GM15510 (cell line): ENCODE data around the gene DRC3.

Experiments used
- POLR2A ChIP-seq: IDR thresholded peaks from 3 replicates; pipeline ENCODE4 v1.6.1; 2011; ENCODE audit warnings: borderline replicate concordance; ENCODE audit not compliant: insufficient read length; ENCODE audit errors: extremely low read depth

The DRC3 gene

DNA sequence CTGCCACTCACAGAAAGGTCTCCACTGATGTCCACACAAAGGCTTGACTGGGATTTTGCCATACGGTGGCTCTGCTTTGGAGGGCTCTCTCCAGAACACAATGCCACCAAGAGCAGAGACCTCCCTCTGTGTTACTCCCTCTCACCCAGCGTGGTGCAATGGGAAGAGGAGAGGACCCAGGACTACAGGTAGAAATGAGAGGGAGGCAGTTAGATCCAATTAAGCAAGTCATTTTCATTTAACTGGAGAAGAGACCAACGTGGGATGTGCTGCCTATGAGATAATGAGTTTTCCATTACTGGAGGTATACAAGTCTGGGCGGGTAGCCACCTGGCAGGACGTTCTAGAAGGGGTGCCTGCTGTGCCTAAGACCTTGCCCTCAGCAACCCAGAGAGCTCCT, 34.7 kb upstream of the DRC3 start:
- no peak for TF ChIP-seq POLR2A

DNA sequence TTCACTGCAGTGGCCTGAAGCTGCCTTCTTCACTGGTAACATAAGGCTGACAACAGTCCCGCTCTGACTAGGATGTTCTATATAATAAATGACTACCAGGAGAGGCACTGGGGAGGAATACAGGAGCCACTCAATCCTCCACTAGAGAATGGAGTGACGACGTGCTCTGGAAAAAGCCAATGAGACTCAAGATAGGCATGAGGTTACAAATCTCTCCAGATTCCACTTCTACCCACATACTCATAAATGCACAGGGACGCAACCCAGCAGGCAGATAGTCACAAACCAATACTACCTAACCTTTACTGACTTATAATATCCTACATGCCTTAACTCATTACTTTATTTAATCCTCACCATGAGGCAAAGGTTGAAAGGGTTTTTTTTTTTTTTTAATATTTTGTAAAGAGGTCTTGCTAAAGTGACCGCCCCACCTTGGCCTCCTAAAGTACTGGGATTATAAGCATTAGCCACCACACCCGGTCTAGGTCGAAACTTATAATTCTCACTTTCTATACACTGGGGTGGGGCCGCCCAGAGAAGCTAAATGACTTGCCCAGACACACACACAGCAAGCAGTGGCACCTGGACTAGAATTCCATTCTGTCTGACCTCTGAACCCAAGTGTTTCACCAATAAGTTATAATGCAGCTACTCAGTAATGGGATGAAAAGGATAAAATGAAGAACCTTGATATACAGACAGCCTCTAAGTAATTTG, 34.1 kb upstream of the DRC3 start:
- no peak for TF ChIP-seq POLR2A

DNA sequence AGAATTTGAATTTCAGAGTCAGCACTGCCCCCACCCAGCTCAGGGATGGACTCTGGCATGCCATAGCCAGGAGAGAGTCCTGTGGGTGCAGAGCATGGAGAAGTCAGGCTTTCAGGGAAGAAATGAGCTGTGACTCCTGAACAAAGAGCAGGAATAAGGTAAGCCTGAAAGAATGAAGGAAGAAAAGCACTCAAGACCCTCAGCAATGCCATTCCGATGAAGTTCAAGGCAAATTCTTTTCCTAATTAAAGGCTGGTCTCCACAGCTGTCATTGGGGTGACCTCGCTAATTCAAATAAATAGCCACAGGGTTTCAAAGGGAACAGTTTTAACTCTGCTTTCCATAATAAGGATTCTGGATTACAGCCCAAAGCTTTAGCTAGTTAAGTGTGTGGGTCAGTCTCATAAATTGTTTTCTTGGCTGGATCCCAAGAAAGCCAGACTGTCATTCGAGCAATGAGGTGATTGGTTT, 32.2 kb upstream of the DRC3 start:
- no peak for TF ChIP-seq POLR2A

DNA sequence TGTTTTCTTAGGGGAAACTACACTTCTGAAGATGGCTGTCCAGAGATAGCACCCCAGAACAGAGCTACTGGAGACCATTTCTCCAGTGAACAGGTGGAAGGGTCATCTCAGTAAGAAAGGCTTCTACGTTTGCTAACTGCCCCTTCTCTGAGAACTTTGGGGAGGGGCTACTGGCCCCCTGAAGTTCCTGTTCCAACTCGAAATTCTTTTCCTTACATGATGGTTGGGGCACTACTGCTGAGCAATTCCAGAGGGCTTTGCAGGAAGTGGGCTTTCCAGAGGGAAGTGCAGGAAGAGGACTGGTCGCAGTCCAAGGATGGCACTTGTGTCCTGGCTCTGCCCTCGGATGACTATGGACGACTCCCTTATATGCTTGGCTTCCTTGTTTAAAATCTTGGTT, 31.6 kb upstream of the DRC3 start:
- no peak for TF ChIP-seq POLR2A

DNA sequence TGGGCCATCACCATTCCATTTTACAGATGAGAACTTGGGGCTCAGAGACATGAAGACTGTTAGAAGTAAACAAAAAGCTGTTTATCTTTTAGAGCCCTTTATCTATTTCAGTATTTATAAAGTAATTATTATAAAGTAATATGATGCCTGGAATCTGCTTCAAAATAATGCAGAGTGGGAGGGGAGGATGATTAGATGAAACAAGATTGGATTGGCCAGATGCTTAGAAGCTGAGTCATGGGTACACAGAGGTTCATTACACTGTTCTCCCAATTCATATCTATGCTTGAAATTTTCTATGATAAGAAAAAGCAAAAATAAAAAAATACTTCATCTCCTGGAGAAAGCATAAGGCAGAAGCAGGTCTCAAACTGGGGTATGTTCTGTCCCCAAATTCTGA, 29.8 kb upstream of the DRC3 start:
- no peak for TF ChIP-seq POLR2A

DNA sequence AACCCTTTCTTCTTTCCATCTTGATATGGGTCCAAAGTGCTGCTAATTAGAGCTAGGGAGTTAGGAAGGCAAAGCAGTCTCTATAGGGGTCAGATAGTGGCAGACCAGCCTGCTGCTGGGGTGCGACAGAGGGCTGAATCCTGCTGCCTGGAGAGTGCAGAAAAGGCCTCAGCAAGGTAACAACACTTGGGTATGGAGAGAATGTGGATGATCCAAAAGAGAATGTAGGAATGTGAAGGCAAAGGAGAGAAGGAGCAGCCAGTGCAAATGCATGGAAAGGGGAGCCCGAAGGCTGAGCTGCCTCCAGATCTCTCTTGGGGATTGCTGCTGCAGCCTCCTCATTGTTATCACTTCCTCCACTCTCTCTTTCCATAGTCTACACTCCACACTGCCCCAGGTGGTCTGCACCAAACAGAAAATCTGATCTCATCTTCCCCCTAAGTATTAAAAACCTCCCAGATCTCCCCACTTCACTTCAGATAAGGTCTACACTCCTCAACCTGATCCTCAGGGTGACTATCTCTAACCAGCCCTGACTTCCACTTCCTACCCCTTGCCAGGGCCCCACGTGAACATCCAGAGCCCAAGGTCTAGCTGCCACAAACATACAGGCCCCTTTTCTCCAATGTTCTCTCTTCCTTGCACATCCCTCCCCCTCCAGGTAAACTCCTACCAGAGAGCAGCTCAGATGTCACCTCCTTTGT, 29.2 kb upstream of the DRC3 start:
- TF ChIP-seq POLR2A, result no peak

DNA sequence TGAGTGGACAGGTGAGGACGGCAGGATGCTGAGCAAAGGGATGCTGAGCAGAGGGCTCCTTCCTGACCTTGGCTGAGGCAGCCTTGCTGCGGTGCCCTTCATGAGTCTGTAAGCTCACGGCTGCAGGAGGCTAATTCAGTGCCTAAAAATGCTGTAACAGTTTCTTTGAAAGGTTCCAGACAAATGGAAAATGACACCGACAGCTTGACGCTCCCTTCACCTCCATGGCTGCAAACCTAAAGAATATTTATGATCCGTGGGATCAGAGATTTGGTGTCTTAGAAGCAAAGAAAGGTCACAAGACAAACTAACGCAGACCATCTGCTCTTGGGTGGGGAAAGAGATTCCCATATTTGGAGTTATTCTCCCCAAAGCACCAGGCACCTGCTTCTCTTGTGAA, 28.4 kb upstream of the DRC3 start:
- TF ChIP-seq POLR2A, result no peak

DNA sequence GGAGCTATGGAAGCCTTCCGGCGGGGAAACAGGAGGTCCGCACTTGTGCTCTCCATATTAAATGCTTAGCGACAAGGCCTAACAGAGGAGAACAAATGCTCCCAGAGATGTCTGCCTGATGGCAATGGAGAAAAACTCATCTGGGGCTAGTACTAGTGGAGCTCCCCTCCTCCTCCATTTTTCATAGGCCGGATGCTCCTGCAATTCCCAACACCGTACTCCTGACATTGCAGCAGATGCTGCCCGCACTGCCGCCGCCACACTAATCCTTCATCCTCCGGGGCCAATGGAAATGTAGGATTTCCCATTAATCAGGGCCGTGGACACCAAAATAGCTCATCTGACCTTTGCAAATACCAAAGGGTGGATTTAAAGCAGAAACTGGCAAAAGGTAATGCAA, 27.9 kb upstream of the DRC3 start:
- TF ChIP-seq POLR2A, result no peak

DNA sequence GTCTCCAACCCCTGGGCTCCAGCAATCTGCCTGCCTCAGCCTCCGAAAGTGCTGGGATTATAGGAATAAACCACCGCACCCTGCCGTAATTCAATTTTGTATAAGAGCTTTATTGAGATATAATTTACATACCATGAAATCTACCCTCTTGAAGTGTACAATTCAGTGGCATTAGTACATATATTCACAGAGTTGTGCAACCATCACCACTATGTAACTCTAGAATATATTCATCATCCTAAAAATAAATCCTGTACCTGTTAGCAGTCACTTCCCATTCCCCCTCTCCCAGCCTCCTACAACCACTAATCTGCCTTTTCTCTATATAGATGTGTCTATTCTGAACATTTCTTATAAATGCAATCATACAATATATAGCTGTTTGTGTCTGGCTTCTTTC, 26.6 kb upstream of the DRC3 start:
- no peak for TF ChIP-seq POLR2A

DNA sequence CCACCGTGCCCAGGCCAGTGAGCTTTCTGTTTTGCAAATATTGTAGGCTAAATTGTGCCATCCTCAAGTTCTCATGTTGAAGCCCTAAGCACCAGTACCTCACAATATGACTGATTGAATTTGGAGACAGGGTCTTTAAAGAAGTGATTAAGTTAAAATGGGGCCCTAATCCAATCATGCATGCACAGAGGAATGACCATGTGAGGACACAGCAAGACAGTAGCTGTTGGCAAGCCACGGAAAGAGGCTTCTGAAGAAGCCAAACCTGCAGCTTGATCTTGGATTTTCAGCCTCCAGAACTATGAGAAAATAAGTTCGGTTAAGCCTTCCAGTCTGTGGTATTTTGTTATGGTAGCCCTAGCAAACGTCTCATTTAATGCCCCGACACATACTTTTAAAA, 25.4 kb upstream of the DRC3 start:
- no peak for TF ChIP-seq POLR2A

DNA sequence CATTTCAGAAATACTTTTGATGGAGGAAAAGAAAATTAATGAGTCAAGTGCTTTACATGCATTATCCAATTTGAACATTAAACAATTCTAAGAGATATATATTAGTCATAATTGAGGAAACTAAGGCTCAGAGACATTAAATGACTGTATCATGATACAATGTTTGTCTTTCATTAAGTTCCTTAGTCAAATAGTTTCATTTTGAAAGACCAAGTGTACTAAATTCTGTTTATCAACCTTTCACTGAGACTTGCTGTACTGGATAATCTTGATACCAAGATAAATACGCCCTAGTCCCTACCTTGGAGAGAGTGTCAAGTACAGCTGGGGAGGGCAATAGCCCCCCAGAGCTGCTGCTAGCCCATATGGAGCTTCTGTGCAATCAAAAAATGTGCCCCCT, 24.7 kb upstream of the DRC3 start:
- TF ChIP-seq POLR2A, result no peak

DNA sequence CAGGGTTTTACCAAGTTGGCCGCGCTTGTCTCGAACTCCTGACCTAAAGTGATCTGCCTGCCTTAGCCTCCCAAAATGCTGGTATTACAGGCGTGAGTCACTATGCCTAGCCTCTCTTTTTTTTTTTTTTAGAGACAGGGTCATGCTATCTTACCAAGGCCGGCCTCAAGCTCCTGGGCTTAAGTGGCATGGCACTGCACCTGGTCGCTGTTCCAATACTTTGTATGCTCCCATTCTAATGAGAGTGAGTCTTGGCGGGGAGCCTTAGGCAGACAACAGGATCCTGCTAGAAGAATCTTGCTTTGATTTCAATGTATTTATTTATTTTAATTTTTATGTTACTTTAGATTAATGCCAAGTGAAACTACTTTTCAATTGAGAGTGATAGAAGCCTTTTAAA, 22.3 kb upstream of the DRC3 start:
- no peak for TF ChIP-seq POLR2A

DNA sequence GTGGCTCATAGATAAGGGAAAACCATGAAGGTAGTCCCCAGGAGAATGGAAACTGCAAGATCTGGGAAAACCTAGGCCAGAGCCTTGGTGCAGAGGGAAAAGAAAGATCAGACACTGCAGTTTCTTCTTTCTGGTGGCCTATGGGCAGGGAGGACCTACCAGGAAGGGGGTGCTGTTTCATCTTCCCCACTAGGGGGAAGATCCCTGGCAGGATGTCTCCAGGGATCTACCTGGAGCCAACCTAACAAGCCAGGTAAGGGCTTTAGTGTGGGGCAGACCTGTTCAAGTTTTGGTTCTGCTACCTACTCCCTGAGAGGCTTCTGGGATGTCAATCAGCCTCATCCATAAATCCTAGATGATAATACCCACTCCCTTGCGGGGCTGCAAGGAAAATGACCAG, 21.9 kb upstream of the DRC3 start:
- no peak for TF ChIP-seq POLR2A

DNA sequence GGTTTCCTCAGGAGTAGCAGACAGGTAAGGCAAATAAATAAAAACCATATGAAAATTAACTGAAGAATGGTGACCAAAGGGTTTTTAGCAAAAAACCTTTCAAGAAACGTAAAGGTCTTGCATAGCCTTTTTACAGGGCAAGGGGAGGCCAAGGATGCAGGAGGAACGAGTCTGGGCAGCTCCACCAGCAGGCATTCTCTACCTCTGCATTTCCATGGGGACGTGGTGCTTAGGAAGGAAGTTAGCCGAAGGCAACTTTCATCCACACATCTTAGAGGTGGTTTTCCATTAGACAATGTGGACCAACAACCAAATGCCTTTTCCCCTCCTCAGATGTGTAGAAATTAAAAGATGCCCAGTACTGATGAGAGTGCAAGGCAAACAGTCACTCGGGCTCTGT, 21.1 kb upstream of the DRC3 start:
- TF ChIP-seq POLR2A, result no peak

DNA sequence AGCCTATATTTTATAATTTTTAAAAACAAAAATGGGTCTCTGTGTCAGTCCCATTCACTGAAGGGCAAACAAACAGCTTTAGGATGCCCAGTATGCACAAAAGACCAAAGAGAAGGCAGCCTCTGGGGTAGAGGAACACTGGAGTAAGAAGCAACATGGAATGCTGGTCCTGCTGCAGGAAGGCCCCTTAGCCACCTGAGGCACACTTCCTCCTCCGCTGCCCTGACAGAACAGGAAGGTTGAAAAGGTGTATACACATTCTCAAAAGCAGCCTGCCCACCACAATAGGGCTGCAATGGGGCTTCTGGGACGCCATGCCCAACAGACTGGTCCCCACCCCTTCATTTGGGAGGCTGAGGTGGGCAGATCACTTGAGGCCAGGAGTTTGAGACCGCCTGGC, 20.0 kb upstream of the DRC3 start:
- TF ChIP-seq POLR2A, result no peak

DNA sequence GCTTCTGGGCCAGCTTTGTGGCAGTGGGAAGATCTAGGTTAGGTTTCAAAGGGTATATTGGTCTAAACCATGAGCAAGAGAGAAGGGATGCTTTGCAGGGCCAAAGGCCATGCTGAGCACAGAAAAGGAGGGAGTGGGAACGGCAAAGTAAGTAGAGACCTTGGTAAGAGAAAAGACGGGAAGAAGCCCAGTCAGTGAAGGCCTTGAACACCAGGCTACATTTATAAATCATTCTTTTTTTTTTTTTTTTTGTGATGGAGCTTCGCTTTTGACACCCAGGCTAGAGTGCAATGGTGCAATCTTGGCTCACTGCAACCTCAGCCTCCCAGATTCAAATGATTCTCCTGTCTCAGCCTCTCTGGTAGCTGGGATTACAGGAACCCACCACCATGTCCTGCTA, 18.6 kb upstream of the DRC3 start:
- no peak for TF ChIP-seq POLR2A
